HG03378 (cell line): ENCODE data around the gene SSNA1.
"Not testable (repeated sequence)": the region's sequence is repeated elsewhere in the genome, so short reads cannot be mapped to it uniquely, and the experiment has no call there.

ENCODE experiments used
- ATAC-seq: cut with Tn5 transposase; IDR thresholded peaks from one replicate; pipeline ENCODE4 v1.9.1; 2021; ENCODE audit warnings: mild to moderate bottlenecking, moderate library complexity; ENCODE audit not compliant: unreplicated experiment

SSNA1 gene

GRCh38 chr9:137230705-137231371, 42.4 kb downstream of the SSNA1 start, which contains the start of gene SLC34A3:
Gene SLC34A3 (plus strand): TSS chr9:137230901. CDS start chr9:137231703, 802 bp downstream.
- no peak for ATAC-seq

GRCh38 chr9:137231372-137232039, 43.0 kb downstream of the SSNA1 start:
- no peak for ATAC-seq

GRCh38 chr9:137232101-137232500, 43.6 kb downstream of the SSNA1 start:
- no peak for ATAC-seq

GRCh38 chr9:137232510-137232909, 44.0 kb downstream of the SSNA1 start:
- ATAC-seq: no peak

GRCh38 chr9:137233143-137233980, 44.9 kb downstream of the SSNA1 start:
- no peak for ATAC-seq

GRCh38 chr9:137234055-137234697, 45.7 kb downstream of the SSNA1 start:
- ATAC-seq: no peak

- ATAC-seq: no peak
These were observed 46.4 kb downstream of the SSNA1 start for GRCh38 chr9:137234758-137235423.

GRCh38 chr9:137235424-137236237, 47.2 kb downstream of the SSNA1 start:
- no peak for ATAC-seq

- no peak for ATAC-seq
These were observed 47.9 kb downstream of the SSNA1 start for GRCh38 chr9:137236238-137236935.

GRCh38 chr9:137236936-137237421, 48.5 kb downstream of the SSNA1 start:
- no peak for ATAC-seq

- ATAC-seq: no peak
These were observed 49.6 kb downstream of the SSNA1 start for GRCh38 chr9:137237759-137238726.

- ATAC-seq: not testable (repeated sequence)
These were observed 51.2 kb downstream of the SSNA1 start for GRCh38 chr9:137239541-137240200.
